ENCODE data around the gene NHERF1.
A peak's percentile ranks its signal among the peaks of the same experiment; 100 is the strongest.

The NHERF1 gene

DNA sequence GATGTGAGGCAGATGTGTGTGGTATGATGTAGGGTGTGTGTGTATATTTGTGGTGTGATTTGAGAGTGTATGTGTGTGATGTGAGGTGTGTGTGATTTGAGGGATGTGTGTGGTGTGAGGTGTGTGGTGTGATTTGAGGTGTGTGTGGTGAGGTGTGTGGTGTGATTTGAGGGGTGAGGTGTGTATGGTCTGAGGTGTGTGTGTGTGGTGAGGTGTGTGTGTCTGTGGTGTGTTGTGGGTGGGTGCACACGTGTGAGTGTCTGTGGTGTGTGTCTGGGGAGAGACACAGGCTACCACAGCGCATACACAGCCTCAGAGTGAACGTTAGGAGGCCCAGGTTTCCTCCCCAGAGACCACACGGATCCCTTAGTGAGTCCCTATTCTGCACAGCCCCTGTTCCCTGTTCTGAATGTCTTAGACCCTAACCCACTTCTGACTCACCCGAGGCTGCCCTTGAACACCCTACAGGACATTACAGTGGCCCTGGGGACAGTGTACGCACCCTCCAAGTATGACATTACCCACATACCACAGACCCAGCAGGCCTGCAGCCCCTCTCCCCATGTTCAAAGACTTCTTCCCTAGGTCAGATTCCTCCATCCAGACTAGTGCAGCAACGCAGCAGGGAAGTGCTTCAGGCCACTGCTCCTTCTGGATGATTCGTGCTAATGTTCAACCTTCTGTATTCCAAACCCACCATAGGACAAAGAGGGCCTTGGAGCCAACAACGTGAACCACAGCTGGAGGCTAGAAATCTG, 14.9 kb upstream of the NHERF1 start:
- DNase-seq: no peak

DNA sequence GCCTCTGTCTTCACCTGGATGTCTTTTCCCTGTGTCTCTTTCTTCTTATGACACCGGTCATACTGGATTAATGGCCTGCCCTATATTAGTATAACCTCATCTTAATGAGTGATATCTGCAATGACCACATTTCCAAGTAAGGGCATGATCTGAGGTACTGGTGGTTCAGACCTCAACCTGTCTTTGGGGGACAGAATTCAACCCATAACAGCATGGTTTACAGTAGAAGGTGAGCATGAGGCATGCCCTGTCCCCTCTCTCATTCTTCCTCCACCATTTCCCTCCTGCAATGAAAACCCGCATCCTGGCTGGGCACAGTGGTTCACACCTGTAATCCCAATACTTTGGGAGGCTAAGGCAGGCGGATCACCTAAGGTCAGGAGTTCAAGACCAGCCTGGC, 14.2 kb upstream of the NHERF1 start:
- DNase-seq: no peak

DNA sequence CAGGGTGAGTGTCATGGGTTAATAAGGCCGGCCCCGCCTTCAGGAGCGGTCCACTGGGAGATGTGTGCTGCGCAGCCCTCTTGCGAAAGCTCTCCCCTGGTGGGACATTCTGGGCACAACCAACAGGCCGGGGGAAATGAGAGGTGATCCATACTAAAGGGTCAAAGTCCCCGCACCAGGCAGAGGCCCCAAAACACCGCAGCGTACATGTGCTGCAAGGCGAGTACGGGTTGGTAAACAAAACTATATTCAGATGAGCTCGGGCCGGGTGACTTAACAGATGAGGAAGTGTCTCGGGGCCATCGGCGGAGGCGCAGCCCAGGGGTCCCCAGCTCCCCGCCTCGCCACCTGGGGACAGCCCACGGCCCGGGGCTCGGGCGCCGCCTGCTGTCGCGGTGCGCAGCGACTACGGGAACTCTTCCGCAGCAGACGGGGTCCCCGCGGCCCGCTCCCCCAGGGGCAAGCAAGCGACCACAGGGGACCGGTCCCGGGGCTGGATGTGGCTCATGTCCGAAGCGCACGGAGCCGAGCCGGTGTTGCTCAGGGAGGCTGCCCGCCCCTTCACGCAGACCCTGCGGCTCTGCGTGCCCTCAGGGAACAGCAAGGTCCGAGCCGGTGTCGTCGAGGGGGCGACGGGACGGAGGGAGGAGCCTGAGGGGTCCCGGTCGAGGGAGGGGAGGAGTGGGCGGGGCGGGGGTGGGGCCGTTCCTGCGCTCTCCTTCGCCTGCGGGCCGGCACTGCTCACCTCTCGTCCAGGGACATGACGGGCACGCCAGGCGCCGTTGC, 11.7 kb upstream of the NHERF1 start, which contains the start of gene RAB37:
TSS of gene RAB37 (plus strand) at position 744 of the 786 bp plus-strand sequence. CDS start at position 761, 17 bp downstream.
- DNase-seq: peak; percentile 47

DNA sequence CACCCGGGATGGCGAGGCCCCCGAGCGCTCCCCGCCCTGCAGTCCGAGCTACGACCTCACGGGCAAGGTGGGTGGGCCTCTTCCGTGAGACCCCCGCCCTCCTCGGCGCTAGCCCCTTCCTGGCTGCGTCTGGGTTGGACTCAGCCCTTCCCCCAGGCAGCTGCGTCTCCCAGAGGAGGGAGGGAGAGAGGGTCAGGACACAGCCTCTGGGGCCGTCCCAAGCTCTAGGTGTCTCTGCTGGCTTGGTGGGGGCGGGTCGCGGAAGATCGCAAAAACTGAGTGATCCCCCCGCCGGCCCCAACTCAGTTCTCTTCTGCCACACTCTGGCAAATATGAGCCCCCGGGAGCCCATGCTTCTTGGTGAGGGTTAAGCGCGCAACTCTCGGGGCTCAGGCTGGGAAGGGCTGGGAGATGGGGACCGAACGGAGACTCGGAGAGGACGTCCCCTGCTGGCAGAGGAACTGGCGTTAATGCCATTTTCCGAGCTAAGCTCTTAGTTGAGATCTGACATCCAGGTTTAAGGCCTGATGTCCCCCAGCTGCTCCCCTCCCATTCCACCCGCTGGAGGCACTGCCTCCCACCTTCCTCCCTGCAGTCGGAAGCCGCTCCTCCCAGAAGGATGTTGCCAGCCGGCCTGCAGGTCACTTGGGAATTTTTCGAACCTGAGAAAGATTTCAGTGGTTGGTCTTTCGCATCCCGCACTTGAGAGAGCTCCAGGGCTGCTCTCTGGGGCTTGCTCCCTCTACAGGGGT, 11.0 kb upstream of the NHERF1 start:
- peak; percentile 60 for DNase-seq

DNA sequence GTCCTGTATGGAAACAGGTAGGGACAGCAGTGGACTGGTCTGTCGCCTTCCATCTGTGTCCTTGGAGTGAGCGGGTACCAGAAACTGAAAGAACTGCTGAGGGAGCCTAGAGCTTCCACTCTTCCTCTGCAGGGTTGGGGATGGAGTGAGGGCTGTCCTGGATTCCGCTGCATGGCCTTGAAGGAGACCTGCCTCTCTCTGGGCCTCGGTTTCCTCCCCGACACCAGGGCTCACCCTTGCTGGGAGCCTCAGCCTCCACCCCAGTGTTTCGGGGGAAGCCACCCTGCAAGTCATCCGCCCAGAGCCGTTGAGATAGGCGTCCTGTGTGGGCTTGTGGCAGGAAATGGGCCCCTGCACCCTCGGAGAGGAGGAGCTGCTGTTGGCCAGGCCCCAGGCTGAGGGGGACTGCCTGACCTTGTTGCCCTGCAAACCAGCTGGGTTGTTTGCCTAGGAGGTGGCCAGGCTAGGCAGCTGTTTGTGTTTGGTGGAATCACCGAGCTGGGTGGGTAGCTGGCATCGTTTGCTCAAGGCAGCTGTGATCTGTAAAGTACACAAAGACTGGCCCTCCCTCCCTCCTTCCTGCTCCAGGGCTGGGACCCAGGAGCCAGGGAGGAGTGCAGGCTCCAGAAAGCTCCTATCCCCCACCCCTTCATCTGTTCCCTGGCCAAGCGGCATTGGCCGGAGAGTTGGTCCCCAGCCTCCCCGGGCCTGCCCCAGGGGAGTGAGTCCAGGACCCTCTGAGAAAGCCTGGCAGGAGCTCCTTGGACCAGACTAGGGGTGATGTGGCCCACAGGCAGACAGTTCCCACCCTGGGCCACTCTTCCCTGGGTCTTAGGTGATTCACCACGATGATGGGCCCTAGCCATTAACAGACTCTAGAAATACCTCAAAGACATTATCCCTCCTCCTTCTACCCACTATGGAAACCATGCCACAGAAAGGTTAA, 10.1 kb upstream of the NHERF1 start:
- peak; percentile 82 for DNase-seq

GRCh38 chr17:74739227-74739831, 9.1 kb upstream of the NHERF1 start:
- DNase-seq: peak; percentile 51

- no peak for DNase-seq
Measured at GRCh38 chr17:74740173-74740572, 8.3 kb upstream of the NHERF1 start.

DNA sequence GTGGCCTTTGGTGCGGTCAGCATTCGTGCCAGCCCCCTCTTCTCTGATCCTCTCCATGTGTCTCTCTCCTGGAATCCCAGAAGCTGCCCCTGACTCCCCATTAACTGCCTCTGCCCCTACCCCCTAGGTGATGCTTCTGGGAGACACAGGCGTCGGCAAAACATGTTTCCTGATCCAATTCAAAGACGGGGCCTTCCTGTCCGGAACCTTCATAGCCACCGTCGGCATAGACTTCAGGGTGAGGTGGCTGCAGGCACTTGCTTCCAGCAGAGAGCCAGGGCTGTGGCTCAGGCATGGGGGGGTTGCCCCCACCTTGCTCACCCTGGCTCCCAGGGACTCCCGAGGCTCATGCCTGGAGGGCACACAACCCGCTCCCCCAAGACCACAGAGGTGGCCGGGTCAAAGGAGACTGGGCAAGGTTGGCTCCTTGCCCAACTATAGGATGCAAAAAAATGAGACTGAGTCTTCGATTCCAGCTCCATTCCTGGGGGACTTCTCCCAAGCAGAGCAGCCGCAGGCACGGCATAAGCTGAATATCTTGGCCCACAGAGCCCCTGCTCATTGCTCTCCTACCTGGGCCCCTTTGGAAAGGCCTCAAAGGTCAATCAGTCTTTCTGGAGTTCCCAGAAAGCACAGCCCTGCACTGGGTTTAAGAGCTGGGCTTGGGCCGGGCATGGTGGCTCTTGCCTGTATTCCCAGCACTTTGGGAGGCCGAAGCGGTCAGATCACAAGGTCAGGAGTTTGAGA, 7.6 kb upstream of the NHERF1 start:
- DNase-seq: no peak

DNA sequence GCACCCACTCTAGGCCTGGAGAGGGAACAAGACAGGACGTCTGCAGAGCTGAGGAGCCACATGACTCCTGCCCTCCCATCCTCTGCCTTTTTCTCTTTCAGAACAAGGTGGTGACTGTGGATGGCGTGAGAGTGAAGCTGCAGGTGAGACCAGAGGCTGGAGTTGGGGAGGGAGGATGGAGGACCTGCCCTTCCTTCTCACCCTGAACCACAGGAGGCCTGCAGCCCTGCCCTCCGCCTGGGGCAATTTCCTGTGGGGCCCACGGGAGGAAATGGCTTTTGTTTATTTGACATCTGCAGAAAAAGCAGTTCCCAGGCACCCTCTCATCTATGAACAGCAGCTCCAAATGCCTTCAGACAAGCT, 6.3 kb upstream of the NHERF1 start:
- DNase-seq: peak; percentile 60

DNA sequence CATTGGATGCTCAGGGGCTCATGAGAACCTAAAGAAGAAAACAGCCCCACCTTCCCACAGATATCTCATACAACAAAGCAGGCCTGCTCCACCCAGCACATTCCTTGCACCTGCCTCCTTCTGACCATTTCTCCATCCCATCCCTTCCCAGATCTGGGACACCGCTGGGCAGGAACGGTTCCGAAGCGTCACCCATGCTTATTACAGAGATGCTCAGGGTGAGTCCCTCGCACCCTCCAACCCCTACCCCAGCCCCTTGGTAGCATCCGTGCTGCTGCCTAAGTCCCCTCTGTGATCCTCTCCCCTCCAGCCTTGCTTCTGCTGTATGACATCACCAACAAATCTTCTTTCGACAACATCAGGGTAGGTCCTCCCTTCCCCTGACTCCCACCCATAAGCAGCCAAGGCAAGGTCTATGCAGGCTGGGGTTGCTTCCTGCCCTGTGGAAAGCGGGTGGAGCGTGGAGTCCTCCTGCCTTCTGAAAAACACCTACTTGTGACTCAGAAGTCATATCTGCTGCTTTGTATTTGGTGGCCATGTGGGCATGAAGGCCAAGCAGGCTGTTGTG, 5.4 kb upstream of the NHERF1 start:
- no peak for DNase-seq

DNA sequence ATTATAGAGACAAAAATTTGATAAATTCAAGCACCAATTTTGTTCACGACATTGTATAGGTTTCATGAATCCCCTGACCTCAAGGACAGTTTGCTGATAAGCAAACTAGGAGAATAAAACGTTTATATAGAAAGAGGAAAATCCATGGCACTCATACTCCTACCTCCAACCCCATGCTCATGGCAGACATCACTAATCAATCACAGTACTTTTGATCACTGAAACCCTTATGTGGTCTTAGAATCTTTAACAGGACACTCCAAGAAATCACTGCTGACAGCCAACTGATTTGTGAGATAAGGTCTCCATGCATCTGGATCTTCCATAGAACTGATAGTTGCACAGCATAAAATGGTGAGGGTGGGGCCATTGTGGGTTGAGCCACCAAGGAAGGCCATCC, 4.7 kb upstream of the NHERF1 start:
- no peak for DNase-seq

DNA sequence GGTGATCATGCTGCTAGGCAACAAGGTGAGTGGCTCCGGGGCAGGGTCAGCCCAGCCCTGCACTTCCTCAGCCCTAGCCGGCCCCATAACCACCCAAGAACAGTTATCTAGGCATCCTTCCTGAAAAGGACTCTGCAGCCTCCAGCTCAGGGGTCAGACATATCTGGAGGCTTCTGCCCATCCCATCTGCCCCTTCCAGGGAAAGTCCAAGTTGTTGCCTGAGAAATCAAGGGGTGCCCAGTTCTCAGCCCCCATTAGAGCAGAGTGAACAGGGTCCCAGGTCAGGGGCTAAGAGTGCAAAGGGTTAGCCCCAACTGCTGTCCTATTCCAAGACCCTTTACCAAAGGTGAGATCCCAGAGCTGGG, 4.1 kb upstream of the NHERF1 start:
- DNase-seq: no peak

- peak; percentile 89 for DNase-seq
Measured at GRCh38 chr17:74744714-74745547, 3.5 kb upstream of the NHERF1 start.

- no peak for DNase-seq
Measured at GRCh38 chr17:74745548-74746177, 2.8 kb upstream of the NHERF1 start.

DNA sequence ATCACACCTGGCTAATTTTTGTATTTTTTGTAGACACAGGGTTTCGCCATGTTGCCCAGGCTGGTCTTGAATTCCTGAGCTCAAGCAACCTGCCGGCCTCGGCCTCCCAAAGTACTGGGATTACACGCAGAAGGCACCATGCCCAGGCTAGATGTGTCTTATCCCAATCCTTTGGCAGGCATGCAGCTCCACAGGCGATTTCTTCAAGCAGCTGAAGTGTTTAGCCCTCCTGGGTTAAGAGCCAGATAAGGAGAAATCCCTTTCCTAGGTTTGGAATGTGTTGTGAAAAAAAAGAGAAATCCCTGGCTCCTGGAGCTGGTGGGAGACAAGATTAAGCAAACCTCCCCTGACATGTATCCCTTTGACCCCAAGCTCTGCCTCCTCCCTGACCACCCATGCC, 2.1 kb upstream of the NHERF1 start:
- no peak for DNase-seq

- DNase-seq: no peak
Measured at GRCh38 chr17:74746922-74747321, 1.5 kb upstream of the NHERF1 start.

GRCh38 chr17:74748279-74748528, 224 bp upstream of the NHERF1 start:
- no peak for DNase-seq

DNA sequence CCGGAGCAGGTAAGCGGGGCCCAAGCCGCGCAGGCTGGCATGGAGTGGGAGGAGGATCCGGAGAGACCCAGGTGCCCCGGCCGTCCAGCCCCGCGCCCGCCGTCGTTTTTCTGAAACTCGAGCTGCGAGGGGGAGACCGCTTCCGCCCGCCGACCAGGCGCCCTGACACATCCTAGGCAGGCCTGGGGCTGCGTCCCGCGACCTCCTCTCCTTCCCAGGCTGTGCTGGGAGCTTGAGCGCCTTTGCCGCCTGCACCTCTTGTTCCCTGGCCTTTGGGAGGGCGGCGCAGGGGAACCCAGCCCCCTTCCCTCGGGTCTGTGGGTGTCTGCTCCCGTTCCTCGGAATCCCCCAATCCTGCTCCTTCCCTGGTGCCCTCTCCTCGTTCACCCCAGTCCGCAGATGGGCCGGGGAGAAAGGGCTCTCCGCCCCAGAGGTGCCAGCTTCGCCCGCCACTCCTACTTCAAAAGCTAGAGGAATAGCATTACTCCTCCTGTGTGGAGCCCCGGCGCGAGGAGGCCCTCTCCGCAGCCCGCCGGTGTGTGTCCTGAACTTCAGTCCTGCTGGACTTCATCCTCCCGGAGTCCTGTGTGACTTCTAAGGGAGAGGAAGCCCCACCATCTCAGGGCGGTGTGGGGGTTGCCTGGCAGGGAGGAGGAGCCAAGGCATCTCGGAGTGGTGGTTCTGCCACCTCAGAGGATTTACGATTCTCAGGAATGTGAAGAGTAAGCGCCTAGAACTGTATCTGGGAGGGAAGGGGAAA, 1.0 kb downstream of the NHERF1 start:
- DNase-seq: peak; percentile 72

DNA sequence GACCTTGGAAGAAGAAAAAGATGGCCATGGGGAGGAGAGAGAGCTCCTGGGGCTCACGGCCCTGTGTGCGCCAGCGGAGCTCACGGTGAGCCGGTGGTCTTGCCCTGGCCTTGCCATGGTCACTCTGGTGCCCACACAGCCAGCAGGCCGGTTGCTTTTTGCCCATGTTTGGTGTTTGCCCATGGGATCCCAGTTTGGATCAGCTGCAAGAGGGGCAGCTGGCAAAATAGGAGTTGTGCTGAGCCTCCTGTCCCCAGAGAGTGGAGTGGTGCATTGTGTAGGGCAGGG, 1.6 kb downstream of the NHERF1 start:
- DNase-seq: no peak

Measured in stimulated activated CD4-positive, alpha-beta T cell treated with anti-CD3 and anti-CD28 coated beads, Interleukin-15, amount 100 ng/mL, for 24 hours (primary cell).